Esophagus muscularis mucosa (tissue), 4 donors: ENCODE measurements around the gene CFAP47. TPM values are rescaled to one million over a fixed set of nuclear protein-coding genes. Genes with fewer than 3 reads are reported as not detected.

ENCODE experiments used
- DNase-seq: peaks from one replicate; pipeline ENCODE4 v3.0.0-alpha.2; 2017; ENCODE audit errors: extremely low spot score
- H3K27ac ChIP-seq, 4 donors: fragments of 200-600 bp; sonication (generic); replicated peaks in 1 of 4; 1 replicate in 3 of 4; 2 replicates in 1 of 4; pipeline ENCODE4 v1.5.1; 2016 to 2019; ENCODE audit warnings: mild to moderate bottlenecking in 1 of 4
- H3K27me3 ChIP-seq, 4 donors: fragments of 200-600 bp; sonication (generic); one replicate each; pipeline versions ENCODE4 v1.5.1 to v1.6.0; 2016 to 2019
- H3K36me3 ChIP-seq, 4 donors: fragments of 200-600 bp; sonication (generic); one replicate each; pipeline ENCODE4 v1.5.1; 2016 to 2019
- H3K4me1 ChIP-seq, 4 donors: fragments of 200-600 bp; sonication (generic); one replicate each; pipeline ENCODE4 v1.5.1; 2016 to 2019
- H3K4me3 ChIP-seq, 4 donors: fragments of 200-600 bp; sonication (generic); 1 replicate in 2 of 4; 2 replicates in 2 of 4; pipeline ENCODE4 v1.5.1; 2016 to 2019; ENCODE audit warnings: mild to moderate bottlenecking in 4 of 4, moderate library complexity in 1 of 4
- H3K9me3 ChIP-seq, 4 donors: fragments of 200-600 bp; sonication (generic); 1 replicate in 3 of 4; 2 replicates in 1 of 4; pipeline ENCODE4 v1.5.1; 2016 to 2019
- EP300 ChIP-seq: sonication (generic); formaldehyde crosslinking; IDR thresholded peaks from one replicate; pipeline ENCODE4 v1.6.1; 2017; ENCODE audit warnings: antibody characterized with exemption
- POLR2A ChIP-seq: fragments of 450-650 bp; IDR thresholded peaks from one replicate; pipeline ENCODE4 v1.6.1; 2017; ENCODE audit warnings: antibody characterized with exemption, moderate library complexity, mild to moderate bottlenecking, low read depth
- POLR2AphosphoS5 ChIP-seq, 2 donors: sonication (generic); formaldehyde crosslinking; IDR thresholded peaks; one replicate each; pipeline ENCODE4 v1.6.1; 2017; ENCODE audit warnings: antibody characterized with exemption in 2 of 2
- WGBS: methylation state at CpG from one replicate; pipeline ENCODE4 v1.1.5; 2018; 5-methylcytosine and 5-hydroxymethylcytosine counted together
- intact Hi-C: fragments of 100-400 bp; cut with DNase I; formaldehyde crosslinking; loops from one replicate; pipeline ENCODE4 v1.15.1; 2023
- total RNA-seq, 4 donors: library from RNA; depleted of rRNA; stranded (reverse); fragments of >200 nt; gene quantifications; one replicate each; pipeline versions ENCODE4 v1.1.0 to v1.2.1, GENCODE V29; 2016
- TF ChIP-seq, protein P1 (sequence below), 3 experiments: fragments of 200-600 bp in 2 of 3; fragments of 450-650 bp in 1 of 3; sonication (generic) in 2 of 3; IDR thresholded peaks; one replicate each; pipeline ENCODE4 v1.5.1; 2017 to 2019; ENCODE audit warnings: antibody characterized with exemption in 3 of 3, mild to moderate bottlenecking in 2 of 3, moderate library complexity in 1 of 3

The CFAP47 gene
- total RNA-seq, 4 donors from 2014 or later = under 0.01 TPM; not detected in 3

DNA sequence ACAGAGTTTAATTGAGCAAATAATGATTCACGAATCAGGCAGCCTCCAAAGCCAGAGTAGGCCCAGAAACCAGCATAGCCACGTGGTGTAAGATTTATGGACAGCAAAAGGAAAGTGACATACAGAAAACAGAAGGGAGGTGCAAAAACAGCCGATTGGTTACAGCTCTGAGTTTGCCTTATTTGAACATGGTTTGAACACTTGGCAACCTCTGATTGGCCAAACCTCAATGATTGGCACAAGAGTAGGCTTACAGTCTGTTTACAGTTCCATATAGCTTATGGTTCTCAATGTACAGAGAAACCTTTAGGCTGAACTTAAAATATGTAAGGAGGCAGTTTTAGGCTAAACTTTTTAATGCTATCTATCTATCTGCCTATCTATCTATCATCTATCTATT, 394.8 kb downstream of the CFAP47 start:
- Histone ChIP-seq H3K9me3 (no peaks in the 10 kb centered on the region), H3K27me3 (peaks cover 0 to 5% (median 0%) of the 10 kb centered on the region in 4 donors), H3K27ac (no peak overlapping the region), H3K4me1 (no peaks in the 10 kb centered on the region), H3K4me3 (no peak overlapping the region), H3K36me3 (no peaks in the 10 kb centered on the region)
- TF ChIP-seq, protein P1, sequence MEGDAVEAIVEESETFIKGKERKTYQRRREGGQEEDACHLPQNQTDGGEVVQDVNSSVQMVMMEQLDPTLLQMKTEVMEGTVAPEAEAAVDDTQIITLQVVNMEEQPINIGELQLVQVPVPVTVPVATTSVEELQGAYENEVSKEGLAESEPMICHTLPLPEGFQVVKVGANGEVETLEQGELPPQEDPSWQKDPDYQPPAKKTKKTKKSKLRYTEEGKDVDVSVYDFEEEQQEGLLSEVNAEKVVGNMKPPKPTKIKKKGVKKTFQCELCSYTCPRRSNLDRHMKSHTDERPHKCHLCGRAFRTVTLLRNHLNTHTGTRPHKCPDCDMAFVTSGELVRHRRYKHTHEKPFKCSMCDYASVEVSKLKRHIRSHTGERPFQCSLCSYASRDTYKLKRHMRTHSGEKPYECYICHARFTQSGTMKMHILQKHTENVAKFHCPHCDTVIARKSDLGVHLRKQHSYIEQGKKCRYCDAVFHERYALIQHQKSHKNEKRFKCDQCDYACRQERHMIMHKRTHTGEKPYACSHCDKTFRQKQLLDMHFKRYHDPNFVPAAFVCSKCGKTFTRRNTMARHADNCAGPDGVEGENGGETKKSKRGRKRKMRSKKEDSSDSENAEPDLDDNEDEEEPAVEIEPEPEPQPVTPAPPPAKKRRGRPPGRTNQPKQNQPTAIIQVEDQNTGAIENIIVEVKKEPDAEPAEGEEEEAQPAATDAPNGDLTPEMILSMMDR (IDR thresholded peaks at IDR 0.05) = no peak
- no peak for TF ChIP-seq EP300
- no peak for TF ChIP-seq POLR2A
- no peak for TF ChIP-seq POLR2AphosphoS5 (IDR thresholded peaks at IDR 0.05)
- WGBS = 60% methylated on average over 3 of the region's 3 CpGs
- intact Hi-C loops = no loop called here
- DNase-seq = no peak

DNA sequence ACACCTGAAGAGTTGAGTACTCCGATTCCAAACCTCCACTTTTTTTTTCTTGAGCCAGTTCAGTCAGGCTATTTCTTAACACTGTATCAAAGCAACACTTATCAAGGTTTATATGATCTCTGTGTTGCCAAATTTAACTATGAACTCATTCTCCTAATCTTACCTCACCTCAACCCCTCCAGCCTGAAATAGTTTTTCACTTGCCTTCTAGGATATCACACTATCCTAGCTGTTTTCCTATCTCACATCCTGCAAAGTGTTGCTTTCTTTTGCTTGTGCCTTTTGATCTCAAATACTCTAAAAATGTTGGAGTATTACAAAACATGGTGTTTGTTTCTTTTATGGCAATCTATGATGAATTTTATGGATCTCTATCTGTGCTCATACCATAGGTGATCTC, 415.0 kb downstream of the CFAP47 start:
- Histone ChIP-seq H3K4me1 (no peaks in the 10 kb centered on the region), H3K27me3 (no peaks in the 10 kb centered on the region), H3K27ac (no peak overlapping the region), H3K9me3 (no peaks in the 10 kb centered on the region), H3K4me3 (no peak overlapping the region), H3K36me3 (no peaks in the 10 kb centered on the region)
- DNase-seq = no peak
- intact Hi-C loops = no loop called here
- no peak for TF ChIP-seq POLR2AphosphoS5 (IDR thresholded peaks at IDR 0.05)
- no peak for TF ChIP-seq EP300
- TF ChIP-seq, protein P1 (IDR thresholded peaks at IDR 0.05) = no peak
- no peak for TF ChIP-seq POLR2A
- 76% methylated on average over 1 of the region's 1 CpG for WGBS

DNA sequence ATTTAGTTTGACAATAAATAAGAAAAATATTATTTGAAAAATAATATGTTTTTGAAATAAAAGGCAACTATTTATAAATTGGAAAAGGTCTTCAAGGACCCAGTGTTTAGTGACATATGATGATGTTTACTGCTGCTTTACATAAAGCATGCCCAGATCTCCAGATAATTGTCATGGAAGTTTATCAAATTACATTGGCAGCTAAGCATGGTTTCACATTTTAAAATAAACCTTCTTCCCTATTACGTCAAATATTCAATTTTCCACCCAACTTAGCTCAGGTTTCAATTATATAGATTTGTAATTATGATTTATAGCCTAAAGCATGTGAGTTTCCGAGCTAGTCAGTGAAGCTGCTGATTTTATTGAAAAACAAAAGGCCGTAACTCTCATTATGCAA, 417.2 kb downstream of the CFAP47 start:
- Histone ChIP-seq H3K27ac (no peak overlapping the region), H3K4me3 (no peak overlapping the region), H3K36me3 (no peaks in the 10 kb centered on the region), H3K27me3 (no peaks in the 10 kb centered on the region), H3K4me1 (no peaks in the 10 kb centered on the region), H3K9me3 (no peaks in the 10 kb centered on the region)
- no peak for DNase-seq
- intact Hi-C loops = no loop called here
- 70% methylated on average over 3 of the region's 3 CpGs for WGBS
- TF ChIP-seq POLR2AphosphoS5 (IDR thresholded peaks at IDR 0.05) = no peak
- TF ChIP-seq, protein P1 (IDR thresholded peaks at IDR 0.05) = no peak
- no peak for TF ChIP-seq POLR2A
- no peak for TF ChIP-seq EP300

DNA sequence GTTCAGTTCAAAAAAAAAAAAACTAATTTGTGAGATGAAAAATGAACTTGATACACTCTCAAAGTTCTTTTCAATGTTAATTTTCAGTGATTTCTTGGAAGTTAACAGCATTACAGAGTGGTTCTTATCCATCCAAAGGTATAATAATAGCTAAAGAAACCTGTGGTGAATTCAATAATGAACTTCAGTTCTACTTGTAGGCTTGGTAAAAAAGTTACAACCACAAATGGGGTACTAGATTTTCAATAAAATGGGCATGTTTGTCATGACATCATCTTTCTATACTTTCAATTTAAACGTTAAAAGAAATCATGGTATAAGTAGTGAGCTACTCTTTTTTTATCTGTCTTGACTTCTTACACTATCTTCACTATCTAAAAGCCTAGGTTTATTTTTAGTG, 424.8 kb downstream of the CFAP47 start:
- no peak overlapping the region for H3K4me3 ChIP-seq
- H3K27me3 ChIP-seq = no peaks in the 10 kb centered on the region
- H3K27ac ChIP-seq = no peak overlapping the region
- WGBS = 57% methylated on average over 1 of the region's 1 CpG
- no peaks in the 10 kb centered on the region for H3K36me3 ChIP-seq
- no peak for DNase-seq
- intact Hi-C loops = no loop called here
- TF ChIP-seq POLR2A (no peak), POLR2AphosphoS5 (IDR thresholded peaks at IDR 0.05) (no peak), EP300 (no peak)
- TF ChIP-seq, protein P1 (IDR thresholded peaks at IDR 0.05) = no peak
- H3K9me3 ChIP-seq = no peaks in the 10 kb centered on the region
- no peaks in the 10 kb centered on the region for H3K4me1 ChIP-seq

DNA sequence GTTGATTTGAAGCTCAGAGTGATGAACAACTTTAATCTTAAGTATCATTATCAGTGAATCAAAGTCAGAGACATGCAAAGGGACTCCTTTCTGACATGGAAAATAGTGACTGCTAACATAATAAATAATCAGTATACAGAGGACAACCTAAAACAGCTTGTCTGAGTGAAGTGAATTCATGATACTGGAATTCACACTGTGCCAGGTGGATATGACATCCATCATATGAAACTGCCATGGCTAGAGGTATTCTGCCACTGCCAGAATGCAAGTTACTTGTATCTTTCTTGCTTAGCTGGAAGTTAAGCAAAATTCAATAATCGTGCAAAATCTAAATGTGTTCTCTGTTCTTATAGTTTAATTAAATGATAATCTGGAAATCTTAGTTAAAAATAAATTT, 429.0 kb downstream of the CFAP47 start:
- 58% methylated on average over 1 of the region's 1 CpG for WGBS
- no peak overlapping the region for H3K4me3 ChIP-seq
- no peaks in the 10 kb centered on the region for H3K27me3 ChIP-seq
- TF ChIP-seq POLR2AphosphoS5 (IDR thresholded peaks at IDR 0.05) = no peak
- no peak for TF ChIP-seq POLR2A
- TF ChIP-seq EP300 = no peak
- TF ChIP-seq, protein P1 (IDR thresholded peaks at IDR 0.05) = no peak
- no peaks in the 10 kb centered on the region for H3K9me3 ChIP-seq
- DNase-seq = no peak
- no peak overlapping the region for H3K27ac ChIP-seq
- H3K4me1 ChIP-seq = no peaks in the 10 kb centered on the region
- no peaks in the 10 kb centered on the region for H3K36me3 ChIP-seq
- intact Hi-C loops = no loop called here
